HEK293 (cell line): ENCODE measurements around the gene HERPUD2.

Experiments
- BCL11A ChIP-seq: fragments of 450-650 bp; formaldehyde crosslinking; IDR thresholded peaks from 2 replicates; pipeline ENCODE4 v1.5.1; 2016; ENCODE audit warnings: low read depth, missing biosample characterization, missing genetic modification characterization
- CTCF ChIP-seq: fragments of 450-650 bp; formaldehyde crosslinking; IDR thresholded peaks from 2 replicates; pipeline ENCODE4 v1.5.1; 2016; ENCODE audit warnings: missing biosample characterization, missing genetic modification characterization
- FEZF1 ChIP-seq: fragments of 450-650 bp; formaldehyde crosslinking; IDR thresholded peaks from 2 replicates; pipeline ENCODE4 v1.5.1; 2016; ENCODE audit warnings: missing biosample characterization, missing genetic modification characterization
- MYNN ChIP-seq: fragments of 450-650 bp; formaldehyde crosslinking; IDR thresholded peaks from 2 replicates; pipeline ENCODE4 v1.5.1; 2016; ENCODE audit warnings: missing biosample characterization, missing genetic modification characterization, borderline replicate concordance
- REST ChIP-seq: fragments of 450-650 bp; formaldehyde crosslinking; IDR thresholded peaks from 2 replicates; pipeline ENCODE4 v1.5.1; 2016; ENCODE audit warnings: missing biosample characterization, missing genetic modification characterization
- ZNF18 ChIP-seq: fragments of 450-650 bp; formaldehyde crosslinking; IDR thresholded peaks from 2 replicates; pipeline ENCODE4 v1.5.1; 2016; ENCODE audit warnings: missing biosample characterization, missing genetic modification characterization
- ZNF23 ChIP-seq: fragments of 450-650 bp; formaldehyde crosslinking; IDR thresholded peaks from 2 replicates; pipeline ENCODE4 v1.5.1; 2016; ENCODE audit warnings: missing biosample characterization, missing genetic modification characterization, borderline replicate concordance
- ZNF274 ChIP-seq, 2 experiments: fragments of 200-500 bp in 1 of 2; fragments of 450-650 bp in 1 of 2; sonication (Bioruptor generic) in 1 of 2; formaldehyde crosslinking in 1 of 2; IDR thresholded peaks; 2 replicates each; pipeline versions ENCODE4 v1.5.1 to v1.6.1; 2014 to 2016; ENCODE audit warnings: borderline replicate concordance in 1 of 2, inconsistent platforms in 1 of 2, low read length in 1 of 2, missing biosample characterization in 1 of 2, missing genetic modification characterization in 1 of 2
- ZNF596 ChIP-seq: fragments of 450-650 bp; IDR thresholded peaks from 2 replicates; pipeline ENCODE4 v1.5.0; 2018; ENCODE audit warnings: missing biosample characterization, mild to moderate bottlenecking, missing genetic modification characterization, moderate library complexity
- ZNF660 ChIP-seq: fragments of 450-650 bp; IDR thresholded peaks from 2 replicates; pipeline ENCODE4 v1.5.1; 2018; ENCODE audit warnings: missing biosample characterization, mild to moderate bottlenecking, missing genetic modification characterization

GRCh38 chr7:35652124-35652523 lies 42.8 kb downstream of the HERPUD2 start:
- TF ChIP-seq MYNN (tag by site-specific recombination), result no peak
- no peak for TF ChIP-seq FEZF1 (tag by site-specific recombination)
- no peak for TF ChIP-seq REST (tag by site-specific recombination)
- no peak for TF ChIP-seq CTCF (tag by site-specific recombination)
- TF ChIP-seq ZNF23 (tag by site-specific recombination), result no peak
- no peak for TF ChIP-seq BCL11A (tag by site-specific recombination)
- TF ChIP-seq ZNF596 (tag by site-specific recombination), result no peak
- no peak for TF ChIP-seq ZNF18 (tag by site-specific recombination)
- TF ChIP-seq ZNF274 (IDR thresholded peaks at IDR 0.05; ENCODE audit: low read length), result no peak
- no peak for TF ChIP-seq ZNF274 (tag by site-specific recombination; IDR thresholded peaks at IDR 0.05; ENCODE audit: borderline replicate concordance)
- TF ChIP-seq ZNF660 (tag by site-specific recombination), result no peak
